ENCODE results near the gene TRAPPC5. TPM values are rescaled to one million over a fixed set of nuclear protein-coding genes. Genes with fewer than 3 reads are reported as not detected.

Gene TRAPPC5
- total RNA-seq, 4 donors from 2014 or later = 15.1 to 63.5 (median 34.4) TPM

DNA sequence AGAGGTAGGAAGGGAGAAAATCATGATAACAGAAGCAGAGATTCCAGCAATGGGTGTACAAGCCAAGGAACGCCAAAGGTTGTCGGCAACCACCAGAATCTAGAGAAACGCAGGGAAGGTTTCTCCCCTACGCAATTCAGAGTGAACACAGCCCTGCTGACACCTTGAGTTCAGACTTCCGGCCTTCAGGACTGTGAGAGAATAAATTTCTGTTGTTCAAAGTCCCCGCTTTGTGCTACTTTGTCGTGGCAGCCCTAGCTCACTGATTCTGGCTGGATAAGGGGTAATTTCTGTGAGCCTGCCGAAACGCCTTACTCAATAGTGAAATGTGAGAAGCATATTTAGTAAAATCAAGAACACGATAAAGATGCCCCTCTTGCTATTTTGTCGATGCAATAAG lies 56.6 kb downstream of the TRAPPC5 start:
- TF ChIP-seq POLR2A (IDR thresholded peaks at IDR 0.05) = no peak
- Histone ChIP-seq H3K36me3 (no peaks in the 10 kb centered on the region), H3K4me3 (no peak overlapping the region), H3K4me1 (no peaks in the 10 kb centered on the region), H3K27me3 (peaks cover 4% of the 10 kb centered on the region), H3K9me3 (no peaks in the 10 kb centered on the region), H3K27ac (no peak overlapping the region)
- in situ Hi-C loops (cut with MboI; ENCODE audit: low pct_ligation_motif_present in 1 of 4, low pct_unique_long_range_greater_than_20kb in 1 of 4, low sequenced_read_pairs in 3 of 4) (no loop called here), intact Hi-C loops (cut with DNase I; ENCODE audit: low total_unique reads) (no loop called here)
- 78 to 82% methylated on average over 4 to 11 of the region's 11 CpGs for WGBS, 2 donors (ENCODE audit: low coverage in 1 of 2)
- DNase-seq = no peak

Other genes starting within 250 kb of the TRAPPC5 start
- gene PEX11G, start 191.8 kb upstream of the TRAPPC5 start, total RNA-seq = 10 to 100 TPM in 1 of 4 donors, 1 to 10 TPM in 3; 2.2 to 14.5 (median 8.9) TPM
- gene ZNF358, start 164.7 kb upstream of the TRAPPC5 start, total RNA-seq = 10 to 100 TPM; 50.2 to 72.7 (median 69.1) TPM
- gene MCOLN1, start 158.2 kb upstream of the TRAPPC5 start, total RNA-seq = 10 to 100 TPM; 14.7 to 93.1 (median 23.9) TPM
- 100 to 1,000 TPM; 115 to 435 (median 147) TPM for gene PNPLA6, start 145.1 kb upstream of the TRAPPC5 start, total RNA-seq
- 100 to 1,000 TPM in 1 of 4 donors, 10 to 100 TPM in 3; 36.2 to 114 (median 61.6) TPM for gene CAMSAP3, start 85.0 kb upstream of the TRAPPC5 start, total RNA-seq
- 100 to 1,000 TPM in 1 of 4 donors, 10 to 100 TPM in 3; 27.8 to 123 (median 57.3) TPM for gene XAB2, start 51.3 kb upstream of the TRAPPC5 start, total RNA-seq
- gene PET100, start 51.0 kb upstream of the TRAPPC5 start, total RNA-seq = 10 to 100 TPM in 2 of 4 donors, not detected in 2; 16.4 to 48.0 TPM
- gene PCP2, start 47.1 kb upstream of the TRAPPC5 start, total RNA-seq = 10 to 100 TPM in 1 of 4 donors, 1 to 10 TPM in 1, not detected in 2; 4.1 to 14.2 TPM
- 100 to 1,000 TPM; 132 to 303 (median 205) TPM for gene STXBP2, start 43.7 kb upstream of the TRAPPC5 start, total RNA-seq
- not detected for gene RETN, start 11.8 kb upstream of the TRAPPC5 start, total RNA-seq
- gene MCEMP1, start 3.7 kb upstream of the TRAPPC5 start, total RNA-seq = under 1 TPM in 1 of 4 donors, not detected in 3; 0.41 TPM
- 10 to 100 TPM in 1 of 4 donors, 1 to 10 TPM in 1, under 1 TPM in 1, not detected in 1; 0.27 to 10.1 (median 4.3) TPM for gene FCER2, start 21.3 kb downstream of the TRAPPC5 start, total RNA-seq
- 1 to 10 TPM in 1 of 4 donors, under 1 TPM in 1, not detected in 2; 0.55 to 1.1 TPM for gene CLEC4G, start 51.3 kb downstream of the TRAPPC5 start, total RNA-seq
- 1 to 10 TPM in 3 of 4 donors, under 1 TPM in 1; 1.00 to 9.4 (median 4.4) TPM for gene CD209, start 66.7 kb downstream of the TRAPPC5 start, total RNA-seq
- gene CLEC4M, start 82.4 kb downstream of the TRAPPC5 start, total RNA-seq = under 1 TPM in 1 of 4 donors, not detected in 3; 0.16 TPM
- gene EVI5L, start 149.4 kb downstream of the TRAPPC5 start, total RNA-seq = 10 to 100 TPM in 3 of 4 donors, 1 to 10 TPM in 1; 8.5 to 65.8 (median 15.0) TPM
- under 1 TPM in 1 of 4 donors, not detected in 3; 0.16 TPM for gene PRR36, start 193.6 kb downstream of the TRAPPC5 start, total RNA-seq
- 1 to 10 TPM in 1 of 4 donors, under 1 TPM in 1, not detected in 2; 0.79 to 1.5 TPM for gene LRRC8E, start 207.7 kb downstream of the TRAPPC5 start, total RNA-seq
- gene MAP2K7, start 223.0 kb downstream of the TRAPPC5 start, total RNA-seq = 100 to 1,000 TPM in 1 of 4 donors, 10 to 100 TPM in 3; 11.9 to 125 (median 20.9) TPM
- 1 to 10 TPM in 1 of 4 donors, not detected in 3; 1.4 TPM for gene TGFBR3L, start 234.0 kb downstream of the TRAPPC5 start, total RNA-seq
- gene SNAPC2, start 239.5 kb downstream of the TRAPPC5 start, total RNA-seq = 10 to 100 TPM; 11.4 to 35.9 (median 13.0) TPM
- gene CTXN1, start 245.3 kb downstream of the TRAPPC5 start, total RNA-seq = 10 to 100 TPM in 1 of 4 donors, 1 to 10 TPM in 3; 2.9 to 29.7 (median 4.8) TPM

All from transverse colon (tissue), 4 donors.